Activated CD4-positive, alpha-beta T cell treated with anti-CD3 and anti-CD28 coated beads, Interleukin-2, Interleukin-6, amounts not matched to agents 100 ng/mL and 50 ng/mL, durations not matched to agents 16 hours and 8 hours (primary cell): ENCODE results near the gene UROC1.
A peak's percentile ranks its signal among the peaks of the same experiment; 100 is the strongest.

Experiments used
- DNase-seq: peaks from one replicate; pipeline ENCODE4 v3.0.0-alpha.2; 2020

The UROC1 gene

GRCh38 chr3:126493739-126494138 is 23.8 kb downstream of the UROC1 start:
- DNase-seq, result peak; percentile 20

GRCh38 chr3:126493051-126493450 is 24.5 kb downstream of the UROC1 start:
- no peak for DNase-seq

GRCh38 chr3:126491221-126492013 is 26.2 kb downstream of the UROC1 start:
- DNase-seq, result no peak

GRCh38 chr3:126490619-126491018 is 27.0 kb downstream of the UROC1 start:
- DNase-seq, result no peak

GRCh38 chr3:126488886-126489569 is 28.5 kb downstream of the UROC1 start:
- no peak for DNase-seq

- no peak for DNase-seq
Observed at GRCh38 chr3:126488185-126488584, 29.4 kb downstream of the UROC1 start.

GRCh38 chr3:126487151-126487771 is 30.3 kb downstream of the UROC1 start:
- peak; percentile 54 for DNase-seq

GRCh38 chr3:126486360-126486847 is 31.2 kb downstream of the UROC1 start:
- no peak for DNase-seq

- no peak for DNase-seq
Observed at GRCh38 chr3:126485956-126486355, 31.6 kb downstream of the UROC1 start.

GRCh38 chr3:126485176-126485897 is 32.2 kb downstream of the UROC1 start:
- DNase-seq, result no peak

GRCh38 chr3:126484662-126485061 is 32.9 kb downstream of the UROC1 start:
- no peak for DNase-seq

- DNase-seq, result no peak
Observed at GRCh38 chr3:126484148-126484547, 33.4 kb downstream of the UROC1 start.

GRCh38 chr3:126483321-126483761 is 34.2 kb downstream of the UROC1 start:
- DNase-seq, result no peak

- no peak for DNase-seq
Observed at GRCh38 chr3:126482503-126483255, 34.9 kb downstream of the UROC1 start.

GRCh38 chr3:126481808-126482502 is 35.6 kb downstream of the UROC1 start:
- no peak for DNase-seq

- no peak for DNase-seq
Observed at GRCh38 chr3:126480861-126481260, 36.7 kb downstream of the UROC1 start.

- no peak for DNase-seq
Observed at GRCh38 chr3:126480206-126480605, 37.4 kb downstream of the UROC1 start.

- DNase-seq, result no peak
Observed at GRCh38 chr3:126479642-126480041, 37.9 kb downstream of the UROC1 start.

GRCh38 chr3:126478581-126479310 is 38.8 kb downstream of the UROC1 start:
- DNase-seq, result no peak

GRCh38 chr3:126477061-126477380 is 40.6 kb downstream of the UROC1 start:
- no peak for DNase-seq
